ENCODE data around the gene CXCR5.

Gene CXCR5

DNA sequence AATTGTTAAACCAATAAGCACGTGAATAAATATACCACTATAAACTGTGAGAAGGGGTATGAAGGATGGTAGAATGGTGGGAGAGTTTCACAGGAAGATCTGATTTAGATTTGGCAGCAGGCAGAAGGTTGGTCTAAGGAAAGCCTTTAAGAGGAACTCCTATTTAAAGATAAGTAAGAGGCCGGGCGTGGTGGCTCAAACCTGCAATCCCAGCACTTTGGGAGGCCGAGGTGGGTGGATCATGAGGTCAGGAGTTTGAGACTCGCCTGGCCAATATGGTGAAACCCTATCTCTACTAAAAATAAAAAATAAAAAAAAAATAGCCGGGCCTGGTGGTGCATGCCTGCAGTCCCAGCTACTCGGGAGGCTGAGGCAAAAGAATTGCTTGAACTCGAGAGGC is 45.8 kb upstream of the CXCR5 start:
- H3K36me3 ChIP-seq (ENCODE audit: control insufficient read depth in 2 of 2, insufficient read depth in 1 of 2, low read length in 2 of 2), result no peaks in the 10 kb centered on the region
- no peak for TF ChIP-seq ZNF843 (tag by site-specific recombination; IDR thresholded peaks at IDR 0.05)
- no peak for TF ChIP-seq ZNF658 (tag by site-specific recombination; IDR thresholded peaks at IDR 0.05)
- TF ChIP-seq ZNF777 (tag by site-specific recombination; IDR thresholded peaks at IDR 0.05; ENCODE audit: borderline replicate concordance), result no peak
- TF ChIP-seq, protein P1, sequence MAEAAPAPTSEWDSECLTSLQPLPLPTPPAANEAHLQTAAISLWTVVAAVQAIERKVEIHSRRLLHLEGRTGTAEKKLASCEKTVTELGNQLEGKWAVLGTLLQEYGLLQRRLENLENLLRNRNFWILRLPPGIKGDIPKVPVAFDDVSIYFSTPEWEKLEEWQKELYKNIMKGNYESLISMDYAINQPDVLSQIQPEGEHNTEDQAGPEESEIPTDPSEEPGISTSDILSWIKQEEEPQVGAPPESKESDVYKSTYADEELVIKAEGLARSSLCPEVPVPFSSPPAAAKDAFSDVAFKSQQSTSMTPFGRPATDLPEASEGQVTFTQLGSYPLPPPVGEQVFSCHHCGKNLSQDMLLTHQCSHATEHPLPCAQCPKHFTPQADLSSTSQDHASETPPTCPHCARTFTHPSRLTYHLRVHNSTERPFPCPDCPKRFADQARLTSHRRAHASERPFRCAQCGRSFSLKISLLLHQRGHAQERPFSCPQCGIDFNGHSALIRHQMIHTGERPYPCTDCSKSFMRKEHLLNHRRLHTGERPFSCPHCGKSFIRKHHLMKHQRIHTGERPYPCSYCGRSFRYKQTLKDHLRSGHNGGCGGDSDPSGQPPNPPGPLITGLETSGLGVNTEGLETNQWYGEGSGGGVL (tag by site-specific recombination; IDR thresholded peaks at IDR 0.05), result no peak
- no peak for TF ChIP-seq ZNF350 (tag by site-specific recombination; IDR thresholded peaks at IDR 0.05)
- no peak for TF ChIP-seq ZNF175 (tag by site-specific recombination; IDR thresholded peaks at IDR 0.05)
- TF ChIP-seq, protein P2, sequence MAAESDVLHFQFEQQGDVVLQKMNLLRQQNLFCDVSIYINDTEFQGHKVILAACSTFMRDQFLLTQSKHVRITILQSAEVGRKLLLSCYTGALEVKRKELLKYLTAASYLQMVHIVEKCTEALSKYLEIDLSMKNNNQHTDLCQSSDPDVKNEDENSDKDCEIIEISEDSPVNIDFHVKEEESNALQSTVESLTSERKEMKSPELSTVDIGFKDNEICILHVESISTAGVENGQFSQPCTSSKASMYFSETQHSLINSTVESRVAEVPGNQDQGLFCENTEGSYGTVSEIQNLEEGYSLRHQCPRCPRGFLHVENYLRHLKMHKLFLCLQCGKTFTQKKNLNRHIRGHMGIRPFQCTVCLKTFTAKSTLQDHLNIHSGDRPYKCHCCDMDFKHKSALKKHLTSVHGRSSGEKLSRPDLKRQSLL (tag by site-specific recombination; IDR thresholded peaks at IDR 0.05), result no peak
- TF ChIP-seq ZNF248 (tag by site-specific recombination; IDR thresholded peaks at IDR 0.05), result no peak
- TF ChIP-seq WT1 (tag by site-specific recombination; IDR thresholded peaks at IDR 0.05), result no peak
- no peak for TF ChIP-seq ZNF701 (tag by site-specific recombination; IDR thresholded peaks at IDR 0.05)
- no peak for TF ChIP-seq ZNF768 (tag by site-specific recombination; IDR thresholded peaks at IDR 0.05)
- no peak for TF ChIP-seq ZFHX2 (tag by site-specific recombination; conservative IDR thresholded peaks at IDR 0.05)
- TF ChIP-seq, protein P3, sequence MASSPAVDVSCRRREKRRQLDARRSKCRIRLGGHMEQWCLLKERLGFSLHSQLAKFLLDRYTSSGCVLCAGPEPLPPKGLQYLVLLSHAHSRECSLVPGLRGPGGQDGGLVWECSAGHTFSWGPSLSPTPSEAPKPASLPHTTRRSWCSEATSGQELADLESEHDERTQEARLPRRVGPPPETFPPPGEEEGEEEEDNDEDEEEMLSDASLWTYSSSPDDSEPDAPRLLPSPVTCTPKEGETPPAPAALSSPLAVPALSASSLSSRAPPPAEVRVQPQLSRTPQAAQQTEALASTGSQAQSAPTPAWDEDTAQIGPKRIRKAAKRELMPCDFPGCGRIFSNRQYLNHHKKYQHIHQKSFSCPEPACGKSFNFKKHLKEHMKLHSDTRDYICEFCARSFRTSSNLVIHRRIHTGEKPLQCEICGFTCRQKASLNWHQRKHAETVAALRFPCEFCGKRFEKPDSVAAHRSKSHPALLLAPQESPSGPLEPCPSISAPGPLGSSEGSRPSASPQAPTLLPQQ (tag by site-specific recombination; IDR thresholded peaks at IDR 0.05), result no peak
- no peak for TF ChIP-seq ZBTB8A (tag by site-specific recombination; IDR thresholded peaks at IDR 0.05)
- TF ChIP-seq, protein P4, sequence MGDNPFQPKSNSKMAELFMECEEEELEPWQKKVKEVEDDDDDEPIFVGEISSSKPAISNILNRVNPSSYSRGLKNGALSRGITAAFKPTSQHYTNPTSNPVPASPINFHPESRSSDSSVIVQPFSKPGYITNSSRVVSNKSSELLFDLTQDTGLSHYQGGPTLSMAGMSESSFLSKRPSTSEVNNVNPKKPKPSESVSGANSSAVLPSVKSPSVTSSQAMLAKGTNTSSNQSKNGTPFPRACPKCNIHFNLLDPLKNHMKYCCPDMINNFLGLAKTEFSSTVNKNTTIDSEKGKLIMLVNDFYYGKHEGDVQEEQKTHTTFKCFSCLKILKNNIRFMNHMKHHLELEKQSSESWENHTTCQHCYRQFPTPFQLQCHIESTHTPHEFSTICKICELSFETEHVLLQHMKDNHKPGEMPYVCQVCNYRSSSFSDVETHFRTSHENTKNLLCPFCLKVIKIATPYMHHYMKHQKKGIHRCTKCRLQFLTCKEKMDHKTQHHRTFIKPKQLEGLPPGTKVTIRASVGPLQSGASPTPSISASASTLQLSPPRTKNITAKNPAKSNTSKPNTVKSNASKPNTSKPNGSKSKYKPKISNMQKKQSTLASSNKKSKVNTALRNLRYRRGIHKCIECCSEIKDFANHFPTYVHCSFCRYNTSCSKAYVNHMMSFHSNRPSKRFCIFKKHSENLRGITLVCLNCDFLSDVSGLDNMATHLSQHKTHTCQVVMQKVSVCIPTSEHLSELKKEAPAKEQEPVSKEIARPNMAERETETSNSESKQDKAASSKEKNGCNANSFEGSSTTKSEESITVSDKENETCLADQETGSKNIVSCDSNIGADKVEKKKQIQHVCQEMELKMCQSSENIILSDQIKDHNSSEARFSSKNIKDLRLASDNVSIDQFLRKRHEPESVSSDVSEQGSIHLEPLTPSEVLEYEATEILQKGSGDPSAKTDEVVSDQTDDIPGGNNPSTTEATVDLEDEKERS (tag by site-specific recombination; IDR thresholded peaks at IDR 0.05), result no peak
- TF ChIP-seq, protein P5, sequence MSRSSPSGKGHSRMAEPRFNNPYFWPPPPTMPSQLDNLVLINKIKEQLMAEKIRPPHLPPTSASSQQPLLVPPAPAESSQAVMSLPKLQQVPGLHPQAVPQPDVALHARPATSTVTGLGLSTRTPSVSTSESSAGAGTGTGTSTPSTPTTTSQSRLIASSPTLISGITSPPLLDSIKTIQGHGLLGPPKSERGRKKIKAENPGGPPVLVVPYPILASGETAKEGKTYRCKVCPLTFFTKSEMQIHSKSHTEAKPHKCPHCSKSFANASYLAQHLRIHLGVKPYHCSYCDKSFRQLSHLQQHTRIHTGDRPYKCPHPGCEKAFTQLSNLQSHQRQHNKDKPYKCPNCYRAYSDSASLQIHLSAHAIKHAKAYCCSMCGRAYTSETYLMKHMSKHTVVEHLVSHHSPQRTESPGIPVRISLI (tag by site-specific recombination; IDR thresholded peaks at IDR 0.05), result no peak
- TF ChIP-seq ZNF776 (tag by site-specific recombination; IDR thresholded peaks at IDR 0.05; ENCODE audit: borderline replicate concordance), result no peak
- no peaks in the 10 kb centered on the region for H3K9me3 ChIP-seq (ENCODE audit: control insufficient read depth, insufficient read depth, low read depth, low read length)
- POLR2A ChIA-PET, result no interaction called here
- no peak overlapping the region for H3K27ac ChIP-seq (ENCODE audit: extremely low read depth, low read depth, low read length)
- H3K4me3 ChIP-seq (ENCODE audit: low read depth, low read length), result no peak overlapping the region
- no peaks in the 10 kb centered on the region for H3K4me1 ChIP-seq (ENCODE audit: control insufficient read depth, insufficient read depth, low read length)
- CTCF ChIA-PET, result interaction anchor here (0.6 kb wide), 1 partner anchor 471 kb away, joined by 3 read pairs; no protein-coding TSS in a partner anchor
